ENCODE results near the gene FBXO31. TPM values are rescaled to one million over a fixed set of nuclear protein-coding genes. Genes with fewer than 3 reads are reported as not detected.

FBXO31 gene
- total and polyA plus RNA-seq, 2 experiments from 2014 or later, result 16.5 to 28.9 TPM

DNA sequence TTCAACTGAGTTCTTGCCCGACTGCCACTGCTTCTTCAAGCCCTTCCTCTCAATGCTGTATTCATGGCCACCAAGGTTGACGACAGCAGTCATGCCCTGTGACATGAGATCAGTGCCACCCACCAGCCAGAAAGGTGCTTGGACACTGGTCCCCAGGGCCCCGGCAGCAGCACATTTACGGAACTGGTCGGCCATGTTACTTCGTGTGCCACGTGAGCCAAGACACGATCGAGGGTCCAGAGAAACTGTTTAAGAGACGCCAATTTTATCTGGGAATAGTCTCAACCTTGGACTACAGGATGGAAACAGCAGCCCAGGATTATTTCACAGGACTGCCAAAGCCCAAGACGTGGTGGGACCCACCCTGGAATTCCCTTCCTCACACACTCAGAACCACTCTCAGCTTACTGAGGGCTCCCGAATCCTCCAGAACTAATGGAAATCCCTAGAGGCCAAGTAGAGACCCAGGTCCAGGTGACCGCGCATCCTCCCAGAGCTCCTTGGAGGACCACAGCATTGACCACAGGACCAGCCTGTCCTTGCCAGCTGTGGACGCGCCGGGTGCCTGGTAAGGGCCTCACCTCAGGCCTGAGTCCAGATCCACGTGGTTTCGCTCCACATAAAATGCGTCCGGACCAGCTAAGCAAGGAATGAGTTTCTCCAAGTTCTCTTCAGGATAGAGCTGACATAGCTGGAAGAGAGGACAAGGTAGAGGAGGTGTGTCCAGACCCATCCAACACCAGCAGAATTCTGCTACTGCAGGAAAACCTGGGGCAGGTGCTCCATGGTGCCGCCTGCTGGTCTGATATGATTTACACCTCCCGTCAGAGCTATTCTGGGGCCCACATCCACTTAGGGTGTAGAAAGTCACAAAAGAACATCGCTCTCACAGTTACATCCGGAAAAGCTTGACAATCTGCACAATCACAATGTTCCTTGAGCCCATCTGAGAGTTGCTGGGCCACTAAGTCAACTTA is 36.7 kb upstream of the FBXO31 start:
- Histone ChIP-seq H3K9me3 (ENCODE audit: low read depth) (no peaks in the 10 kb centered on the region), H3K4me1 (ENCODE audit: insufficient read depth) (peaks cover 6% of the 10 kb centered on the region), H4K20me1 (ENCODE audit: insufficient read depth, poor library complexity, severe bottlenecking) (peaks cover 2% of the 10 kb centered on the region), H2AFZ (no peak overlapping the region), H3K79me2 (no peaks in the 10 kb centered on the region), H3K4me2 (no peak overlapping the region), H3K27me3 (no peaks in the 10 kb centered on the region), H3K4me3 (no peak overlapping the region), H3K36me3 (replicated peaks; ENCODE audit: insufficient read depth, low read depth) (no peaks in the 10 kb centered on the region), H3K9me2 (replicated peaks; ENCODE audit: insufficient read depth) (no peaks in the 10 kb centered on the region), H3K27ac (no peak overlapping the region)
- no peak for DNase-seq (ENCODE audit: low spot score)
- 98% methylated on average over 25 of the region's 25 CpGs for WGBS (ENCODE audit: low lambda C conversion rate, missing lambda C conversion rate)
- TF ChIP-seq, protein P1, sequence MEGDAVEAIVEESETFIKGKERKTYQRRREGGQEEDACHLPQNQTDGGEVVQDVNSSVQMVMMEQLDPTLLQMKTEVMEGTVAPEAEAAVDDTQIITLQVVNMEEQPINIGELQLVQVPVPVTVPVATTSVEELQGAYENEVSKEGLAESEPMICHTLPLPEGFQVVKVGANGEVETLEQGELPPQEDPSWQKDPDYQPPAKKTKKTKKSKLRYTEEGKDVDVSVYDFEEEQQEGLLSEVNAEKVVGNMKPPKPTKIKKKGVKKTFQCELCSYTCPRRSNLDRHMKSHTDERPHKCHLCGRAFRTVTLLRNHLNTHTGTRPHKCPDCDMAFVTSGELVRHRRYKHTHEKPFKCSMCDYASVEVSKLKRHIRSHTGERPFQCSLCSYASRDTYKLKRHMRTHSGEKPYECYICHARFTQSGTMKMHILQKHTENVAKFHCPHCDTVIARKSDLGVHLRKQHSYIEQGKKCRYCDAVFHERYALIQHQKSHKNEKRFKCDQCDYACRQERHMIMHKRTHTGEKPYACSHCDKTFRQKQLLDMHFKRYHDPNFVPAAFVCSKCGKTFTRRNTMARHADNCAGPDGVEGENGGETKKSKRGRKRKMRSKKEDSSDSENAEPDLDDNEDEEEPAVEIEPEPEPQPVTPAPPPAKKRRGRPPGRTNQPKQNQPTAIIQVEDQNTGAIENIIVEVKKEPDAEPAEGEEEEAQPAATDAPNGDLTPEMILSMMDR (IDR thresholded peaks at IDR 0.05; ENCODE audit: poor library complexity), result no peak
- TF ChIP-seq EZH2phosphoT487 (IDR thresholded peaks at IDR 0.05; ENCODE audit: low read depth, severe bottlenecking, unreplicated experiment), result no peak
- no peak for TF ChIP-seq EZH2 (IDR thresholded peaks at IDR 0.05; ENCODE audit: borderline replicate concordance)

DNA sequence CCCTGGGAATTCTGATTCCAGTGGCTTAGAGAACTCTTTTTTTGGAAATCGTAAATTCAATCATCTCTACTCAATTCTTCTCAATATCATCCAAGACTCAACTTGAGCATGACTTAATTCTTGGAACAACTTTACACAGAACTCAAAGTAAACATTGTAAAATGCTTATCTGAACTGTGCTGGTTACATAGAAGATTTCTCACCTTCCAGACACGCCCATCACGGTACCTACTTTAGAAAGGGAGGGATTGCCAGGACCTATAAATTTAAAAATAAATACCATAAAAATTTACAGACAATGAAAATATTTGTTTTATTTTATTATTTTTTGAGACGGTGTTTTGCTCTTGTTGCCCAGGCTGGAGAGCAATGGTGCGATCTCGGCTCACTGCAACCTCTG is 35.1 kb upstream of the FBXO31 start:
- Histone ChIP-seq H3K4me2 (no peak overlapping the region), H3K9me3 (ENCODE audit: low read depth) (no peaks in the 10 kb centered on the region), H2AFZ (no peak overlapping the region), H3K9me2 (replicated peaks; ENCODE audit: insufficient read depth) (no peaks in the 10 kb centered on the region), H3K4me1 (ENCODE audit: insufficient read depth) (peaks cover 6% of the 10 kb centered on the region), H4K20me1 (ENCODE audit: insufficient read depth, poor library complexity, severe bottlenecking) (peaks cover 2% of the 10 kb centered on the region), H3K79me2 (no peaks in the 10 kb centered on the region), H3K36me3 (replicated peaks; ENCODE audit: insufficient read depth, low read depth) (no peaks in the 10 kb centered on the region), H3K27ac (no peak overlapping the region), H3K4me3 (no peak overlapping the region), H3K27me3 (no peaks in the 10 kb centered on the region)
- WGBS (ENCODE audit: low lambda C conversion rate, missing lambda C conversion rate), result 65% methylated on average over 6 of the region's 6 CpGs
- peak; percentile 37 for DNase-seq (ENCODE audit: low spot score)
- TF ChIP-seq EZH2phosphoT487 (IDR thresholded peaks at IDR 0.05; ENCODE audit: low read depth, severe bottlenecking, unreplicated experiment), result no peak
- TF ChIP-seq EZH2 (IDR thresholded peaks at IDR 0.05; ENCODE audit: borderline replicate concordance), result no peak
- TF ChIP-seq, protein P1 (IDR thresholded peaks at IDR 0.05; ENCODE audit: poor library complexity), result no peak

GRCh38 chr16:87418216-87418615 is 34.6 kb upstream of the FBXO31 start:
- WGBS (ENCODE audit: low lambda C conversion rate, missing lambda C conversion rate), result 83% methylated on average over 18 of the region's 18 CpGs
- Histone ChIP-seq H3K4me2 (no peak overlapping the region), H3K9me3 (ENCODE audit: low read depth) (no peaks in the 10 kb centered on the region), H3K4me3 (no peak overlapping the region), H3K27me3 (no peaks in the 10 kb centered on the region), H4K20me1 (ENCODE audit: insufficient read depth, poor library complexity, severe bottlenecking) (peaks cover 2% of the 10 kb centered on the region), H2AFZ (no peak overlapping the region), H3K27ac (no peak overlapping the region), H3K36me3 (replicated peaks; ENCODE audit: insufficient read depth, low read depth) (no peaks in the 10 kb centered on the region), H3K79me2 (no peaks in the 10 kb centered on the region), H3K9me2 (replicated peaks; ENCODE audit: insufficient read depth) (no peaks in the 10 kb centered on the region), H3K4me1 (ENCODE audit: insufficient read depth) (peaks cover 6% of the 10 kb centered on the region)
- TF ChIP-seq EZH2 (IDR thresholded peaks at IDR 0.05; ENCODE audit: borderline replicate concordance) (no peak), EZH2phosphoT487 (IDR thresholded peaks at IDR 0.05; ENCODE audit: low read depth, severe bottlenecking, unreplicated experiment) (no peak)
- TF ChIP-seq, protein P1 (IDR thresholded peaks at IDR 0.05; ENCODE audit: poor library complexity), result no peak
- no peak for DNase-seq (ENCODE audit: low spot score)
